NCI-H2196 treated with DMSO at 0.1 percent for 48 hours (cell line): ENCODE data around the gene SLC35F1.

ENCODE experiments used
- DNase-seq: peaks from one replicate; lab custom pipeline; 2025; ENCODE audit not compliant: unreplicated experiment; lab: John Stamatoyannopoulos, UW

SLC35F1 gene

GRCh38 chr6:118252474-118252873, 345.4 kb downstream of the SLC35F1 start:
- DNase-seq, result no peak

- no peak for DNase-seq
These were observed 346.7 kb downstream of the SLC35F1 start for GRCh38 chr6:118253741-118254140.

- DNase-seq, result no peak
These were observed 353.8 kb downstream of the SLC35F1 start for GRCh38 chr6:118260833-118261232.

- DNase-seq, result no peak
These were observed 356.9 kb downstream of the SLC35F1 start for GRCh38 chr6:118263921-118264486.

GRCh38 chr6:118269659-118270058, 362.6 kb downstream of the SLC35F1 start:
- DNase-seq, result no peak

GRCh38 chr6:118277631-118278030, 370.6 kb downstream of the SLC35F1 start:
- no peak for DNase-seq

GRCh38 chr6:118280210-118280609, 373.1 kb downstream of the SLC35F1 start:
- DNase-seq, result no peak

- no peak for DNase-seq
These were observed 374.2 kb downstream of the SLC35F1 start for GRCh38 chr6:118281291-118281690.

GRCh38 chr6:118283766-118284165, 376.7 kb downstream of the SLC35F1 start:
- peak; percentile 28 for DNase-seq

GRCh38 chr6:118284736-118285360, 377.8 kb downstream of the SLC35F1 start:
- no peak for DNase-seq

- DNase-seq, result no peak
These were observed 378.7 kb downstream of the SLC35F1 start for GRCh38 chr6:118285791-118286190.

- DNase-seq, result no peak
These were observed 381.5 kb downstream of the SLC35F1 start for GRCh38 chr6:118288355-118289124.

GRCh38 chr6:118292558-118292957, 385.5 kb downstream of the SLC35F1 start:
- DNase-seq, result no peak

- DNase-seq, result no peak
These were observed 387.8 kb downstream of the SLC35F1 start for GRCh38 chr6:118294906-118295305.

GRCh38 chr6:118295336-118295735, 388.3 kb downstream of the SLC35F1 start:
- no peak for DNase-seq

GRCh38 chr6:118296129-118296901, 389.3 kb downstream of the SLC35F1 start:
- no peak for DNase-seq

GRCh38 chr6:118297821-118298220, 390.8 kb downstream of the SLC35F1 start:
- no peak for DNase-seq

- no peak for DNase-seq
These were observed 391.7 kb downstream of the SLC35F1 start for GRCh38 chr6:118298476-118299427.

GRCh38 chr6:118299457-118299856, 392.4 kb downstream of the SLC35F1 start:
- DNase-seq, result no peak

- DNase-seq, result no peak
These were observed 397.3 kb downstream of the SLC35F1 start for GRCh38 chr6:118304321-118304720.
